GM21529 (cell line): ENCODE results near the gene PAQR7.

Experiments
- ATAC-seq: cut with Tn5 transposase; IDR thresholded peaks from one replicate; pipeline ENCODE4 v1.9.1; 2021; ENCODE audit not compliant: unreplicated experiment

Gene PAQR7

GRCh38 chr1:25903986-25904385 is 28.5 kb upstream of the PAQR7 start:
- no peak for ATAC-seq

- no peak for ATAC-seq
Measured at GRCh38 chr1:25902462-25902861, 27.0 kb upstream of the PAQR7 start.

- ATAC-seq = no peak
Measured at GRCh38 chr1:25900219-25900618, 24.7 kb upstream of the PAQR7 start.

- no peak for ATAC-seq
Measured at GRCh38 chr1:25899792-25900191, 24.3 kb upstream of the PAQR7 start.

GRCh38 chr1:25898223-25899015 is 22.9 kb upstream of the PAQR7 start:
- ATAC-seq = no peak

GRCh38 chr1:25897754-25898153 is 22.2 kb upstream of the PAQR7 start:
- no peak for ATAC-seq

DNA sequence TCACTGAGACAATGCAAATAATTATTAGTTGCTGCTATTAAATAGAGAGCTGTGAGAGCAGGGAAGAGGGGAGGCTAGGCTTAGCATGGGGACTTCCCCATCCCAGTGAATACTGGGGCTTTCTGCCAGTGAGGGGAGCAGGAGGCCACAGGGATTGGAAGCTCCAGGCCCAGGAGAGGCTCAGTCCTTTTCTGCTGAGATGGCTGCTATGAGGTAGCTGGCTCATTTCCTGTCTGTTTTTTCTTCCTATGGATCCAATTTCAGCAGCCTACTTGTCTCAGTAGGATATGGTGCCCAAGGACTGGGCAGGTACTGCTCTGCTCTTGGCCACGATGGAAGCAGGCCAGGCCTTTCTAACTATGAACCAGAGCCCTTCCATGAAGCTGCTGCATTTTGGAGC is 20.8 kb upstream of the PAQR7 start:
- no peak for ATAC-seq

DNA sequence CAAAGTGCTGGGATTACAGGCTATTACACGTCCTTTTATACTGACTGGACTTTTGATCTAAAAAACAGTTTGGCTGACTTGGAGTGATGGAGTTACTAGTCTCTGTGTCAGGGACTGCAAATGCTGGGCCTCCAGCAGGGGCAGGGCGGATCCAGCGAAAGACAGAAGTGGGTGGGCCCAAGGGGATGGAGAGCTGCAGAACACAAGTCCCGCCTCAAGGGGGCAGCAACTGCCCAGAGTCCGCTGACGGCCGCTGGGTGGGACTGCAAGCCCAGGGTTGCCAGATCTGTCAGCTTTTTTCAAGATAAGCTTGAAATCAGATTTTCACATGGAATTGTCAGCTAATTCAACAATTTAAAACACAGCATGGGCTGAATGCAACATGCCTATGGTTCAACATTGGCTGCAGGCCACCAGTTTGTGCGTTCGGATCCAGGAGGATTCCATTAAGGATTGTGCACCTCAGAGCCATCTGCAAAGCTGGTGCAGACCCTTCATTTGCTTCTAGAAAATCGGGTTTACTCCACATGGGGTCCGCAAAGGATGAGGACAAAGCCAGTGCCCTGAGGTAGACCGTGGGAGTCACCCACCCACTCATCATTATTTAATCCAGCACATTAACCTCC is 20.0 kb upstream of the PAQR7 start:
- peak; percentile 82 for ATAC-seq

- ATAC-seq = no peak
Measured at GRCh38 chr1:25893116-25893515, 17.6 kb upstream of the PAQR7 start.

DNA sequence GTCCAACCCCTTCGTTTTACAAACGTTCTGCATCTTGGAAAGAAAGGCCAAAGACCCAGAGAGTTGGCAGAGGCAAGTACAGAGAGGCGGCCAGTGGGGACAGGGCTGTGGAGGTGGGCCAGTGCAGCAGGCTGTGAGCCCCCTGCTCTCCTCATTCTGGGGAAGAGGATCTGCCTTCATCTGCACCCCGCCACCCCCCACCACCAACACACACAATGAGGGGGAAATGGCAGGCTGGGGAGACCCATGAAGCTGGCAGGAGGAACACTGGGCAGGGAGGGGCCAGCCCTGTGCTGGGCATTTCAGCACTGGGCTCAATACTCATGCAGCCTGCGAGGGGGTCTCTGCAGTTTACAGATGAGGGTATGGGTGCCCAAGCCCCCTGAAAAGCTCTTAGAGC is 16.1 kb upstream of the PAQR7 start:
- no peak for ATAC-seq

- no peak for ATAC-seq
Measured at GRCh38 chr1:25890239-25891034, 14.9 kb upstream of the PAQR7 start.

GRCh38 chr1:25889470-25889869 is 14.0 kb upstream of the PAQR7 start:
- ATAC-seq = no peak

DNA sequence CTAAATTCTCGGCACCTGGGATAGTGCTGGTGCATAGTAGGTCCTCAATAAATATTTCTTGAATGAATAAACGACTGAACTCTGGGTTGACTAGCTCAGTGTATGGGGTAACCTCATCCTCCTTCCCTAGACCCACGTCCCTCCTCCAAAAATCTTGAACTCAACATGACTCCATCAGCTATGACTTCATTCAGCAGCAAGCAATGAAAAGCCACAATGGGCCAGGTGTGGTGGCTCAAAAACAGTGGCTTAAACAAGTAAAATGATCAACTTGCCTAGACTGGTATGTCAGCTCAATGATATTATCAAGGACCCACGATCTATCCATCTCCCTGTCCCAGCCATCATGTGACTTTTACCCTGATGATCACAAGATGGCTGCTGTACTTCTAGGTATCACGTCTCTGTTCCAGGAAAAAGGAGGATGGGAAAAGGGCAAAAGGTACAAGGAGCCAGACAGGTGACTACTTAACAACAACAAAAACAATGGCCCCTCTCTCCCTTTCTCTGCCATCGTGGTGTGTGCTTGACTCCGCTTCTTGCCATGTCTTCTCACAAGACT is 13.0 kb upstream of the PAQR7 start:
- ATAC-seq = no peak

DNA sequence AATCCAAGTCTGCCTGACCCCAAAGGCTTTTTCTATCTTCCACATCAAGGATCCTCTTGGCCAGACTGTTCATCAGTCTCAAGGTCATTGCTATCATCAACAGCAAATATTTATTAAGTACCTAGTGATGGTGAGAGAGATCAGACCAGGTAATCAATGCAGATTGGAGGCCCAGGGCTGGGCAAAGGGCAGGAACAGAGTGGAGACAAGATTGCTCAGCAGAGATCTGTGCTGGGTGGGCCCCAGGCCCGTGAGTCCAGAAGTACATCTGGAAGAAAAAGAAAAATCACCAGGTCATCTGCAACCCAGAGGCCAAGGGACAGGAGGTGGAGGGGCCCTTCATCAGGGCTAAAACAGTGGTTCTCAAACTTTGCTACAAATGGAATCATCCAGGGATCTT is 10.1 kb upstream of the PAQR7 start:
- ATAC-seq = no peak

GRCh38 chr1:25881266-25881665 is 5.8 kb upstream of the PAQR7 start:
- no peak for ATAC-seq

DNA sequence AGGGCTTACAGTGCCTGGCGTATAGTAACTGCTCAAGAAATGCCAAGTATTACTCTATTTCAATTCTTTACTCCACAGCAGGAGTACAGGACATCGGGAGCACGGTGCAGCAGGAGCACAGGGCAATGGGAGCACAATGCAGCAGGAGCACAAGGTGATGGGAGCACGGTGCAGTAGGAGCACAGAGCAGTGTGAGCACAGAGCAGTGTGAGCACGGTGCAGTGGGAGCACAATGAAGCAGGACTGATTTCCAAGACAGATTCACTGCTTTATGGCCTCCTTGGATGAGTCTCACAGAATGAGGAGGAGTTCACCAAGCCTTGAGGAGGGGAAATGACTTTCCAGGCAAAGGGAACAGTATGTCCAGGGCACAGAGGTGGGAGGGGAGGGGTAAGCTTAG is 5.0 kb upstream of the PAQR7 start:
- no peak for ATAC-seq

DNA sequence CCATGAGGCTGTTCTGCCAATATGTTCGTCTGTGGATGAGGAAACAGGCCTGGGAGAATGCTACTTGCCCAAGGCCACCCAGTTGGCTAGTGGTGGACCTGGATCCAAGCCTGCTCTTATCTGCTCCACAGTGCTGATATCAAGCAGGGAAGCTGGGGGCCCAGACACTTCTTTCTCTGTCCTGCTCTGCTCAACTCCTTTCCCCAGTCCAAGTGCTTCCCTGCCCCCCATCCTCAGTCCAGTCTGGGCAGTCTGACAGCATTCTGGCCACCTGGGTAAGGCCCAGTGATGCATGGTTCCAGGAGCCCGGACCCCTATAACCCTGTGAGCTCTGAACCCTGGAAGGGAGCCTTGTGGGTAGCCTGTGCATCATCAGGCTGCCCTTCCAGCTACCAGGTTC is 4.2 kb upstream of the PAQR7 start:
- no peak for ATAC-seq

DNA sequence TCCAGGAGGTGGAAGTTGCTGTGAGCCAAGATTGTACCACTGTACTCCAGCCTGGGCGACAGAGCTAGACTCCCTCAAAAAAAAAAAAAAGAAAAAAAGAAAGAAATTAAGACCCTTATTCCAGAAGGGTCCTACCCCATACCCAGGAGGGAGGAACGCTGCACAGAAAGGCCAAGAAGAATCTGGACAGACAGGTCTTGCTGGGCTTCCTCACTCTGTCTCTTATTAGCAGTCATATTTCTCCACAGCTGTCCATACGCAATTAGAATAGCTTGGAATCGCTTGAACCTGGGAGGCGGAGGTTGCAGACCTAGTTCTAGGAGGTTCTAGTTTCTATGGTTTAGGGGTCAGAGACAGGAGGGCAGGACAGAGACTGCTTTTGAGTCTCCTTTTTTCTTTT is 3.2 kb upstream of the PAQR7 start:
- no peak for ATAC-seq

GRCh38 chr1:25877155-25877554 is 1.6 kb upstream of the PAQR7 start:
- no peak for ATAC-seq

DNA sequence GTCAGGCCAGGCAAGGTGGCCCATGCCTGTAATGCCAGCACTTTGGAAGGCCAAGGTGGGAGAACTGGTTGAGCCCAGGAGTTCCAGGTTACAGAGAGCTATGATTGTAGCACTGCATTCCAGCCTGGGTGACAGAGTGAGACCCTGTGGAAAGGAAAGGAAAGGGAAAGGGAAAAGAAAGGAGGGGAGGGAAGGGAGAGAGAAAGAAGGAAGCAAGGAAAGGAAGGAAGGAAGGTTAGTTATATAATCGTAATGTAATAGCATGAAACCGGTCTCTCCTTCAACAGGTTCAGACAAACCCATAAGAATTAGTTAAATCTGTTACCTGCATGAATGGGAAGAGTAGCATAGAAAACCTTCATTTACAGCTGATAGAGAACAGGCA is 1.2 kb upstream of the PAQR7 start:
- ATAC-seq = no peak

DNA sequence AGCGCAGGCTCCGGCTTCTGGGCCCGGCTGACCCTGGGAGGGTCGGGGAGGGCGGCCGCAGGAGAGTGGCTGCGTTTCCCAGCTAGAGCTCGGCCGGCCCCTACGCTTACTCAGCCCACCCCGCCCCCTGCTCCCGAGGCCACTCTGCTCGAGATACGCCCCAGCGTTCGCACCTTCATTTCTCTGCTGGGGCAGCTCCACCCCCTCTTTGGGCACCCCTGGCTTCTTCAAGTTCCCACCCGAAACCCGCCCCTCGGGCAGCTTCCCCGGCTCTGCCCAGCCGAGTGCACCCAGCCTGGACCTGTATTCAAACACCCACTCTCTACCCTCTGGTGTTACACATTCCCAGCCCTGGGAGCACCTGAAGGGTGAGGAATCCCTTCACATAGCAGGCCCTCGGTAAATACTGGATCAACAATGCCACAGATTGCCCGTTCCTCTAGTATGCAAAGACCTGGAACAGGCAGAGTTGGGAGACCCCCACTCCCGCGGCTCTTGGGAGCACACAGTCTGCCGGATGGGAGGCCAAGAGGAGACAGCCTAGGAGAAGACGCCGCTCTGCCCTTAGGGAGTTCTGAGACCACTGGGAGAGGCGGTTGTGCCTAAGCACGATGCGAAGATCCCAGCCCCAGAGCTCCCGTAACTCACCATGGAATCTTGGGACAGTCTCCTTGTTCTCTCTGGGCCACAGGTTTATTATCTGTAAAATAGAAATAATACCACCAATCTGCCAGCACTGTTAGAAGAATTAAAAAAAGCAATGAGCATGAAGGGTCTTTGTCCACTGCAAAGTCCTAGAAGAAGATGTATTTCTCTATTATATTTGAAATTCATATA is 566 bp upstream of the PAQR7 start:
- ATAC-seq = no peak
